22Rv1 (cell line): ENCODE results near the gene ECEL1.

Source experiments
- ZFX ChIP-seq: fragments of 450-650 bp; IDR thresholded peaks from 2 replicates; pipeline ENCODE4 v1.6.1; 2017; ENCODE audit warnings: antibody characterized with exemption, borderline replicate concordance
- TF ChIP-seq, protein P1 (sequence below): fragments of 450-650 bp; IDR thresholded peaks from 2 replicates; pipeline ENCODE4 v1.5.1; 2017; ENCODE audit warnings: mild to moderate bottlenecking

DNA sequence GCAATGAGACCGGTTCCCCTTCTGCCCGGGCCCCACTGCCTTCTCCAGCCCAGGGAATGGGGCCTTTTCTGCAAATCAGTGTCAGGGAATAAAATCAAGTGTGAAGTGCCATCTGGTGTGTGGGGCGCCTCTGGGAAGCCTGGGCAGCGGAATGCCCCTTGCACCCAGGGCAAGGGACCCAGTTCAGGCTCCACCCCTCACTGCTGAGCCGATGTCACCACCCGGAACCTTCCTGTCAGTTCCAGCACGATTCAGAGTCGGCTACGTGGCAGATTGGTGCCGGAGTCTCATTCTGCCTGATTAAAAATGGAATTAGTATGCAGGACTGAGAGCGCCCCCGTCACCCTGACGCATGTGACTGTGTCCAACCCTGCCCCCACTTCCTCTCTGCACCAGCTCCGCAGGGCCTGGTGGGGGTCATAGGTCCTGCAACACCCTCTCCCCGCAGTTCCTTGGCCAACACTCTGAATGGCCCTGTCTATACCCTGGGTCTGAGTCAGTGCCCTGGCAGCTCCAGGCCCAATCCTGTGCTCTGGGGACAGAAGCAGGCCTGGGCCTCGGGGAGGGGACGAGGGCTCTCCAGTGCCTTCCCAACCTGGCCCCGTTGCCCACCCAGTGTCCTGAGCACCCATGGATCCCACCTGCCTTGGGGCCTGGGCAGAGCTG lies 39.9 kb downstream of the ECEL1 start:
- TF ChIP-seq, protein P1, sequence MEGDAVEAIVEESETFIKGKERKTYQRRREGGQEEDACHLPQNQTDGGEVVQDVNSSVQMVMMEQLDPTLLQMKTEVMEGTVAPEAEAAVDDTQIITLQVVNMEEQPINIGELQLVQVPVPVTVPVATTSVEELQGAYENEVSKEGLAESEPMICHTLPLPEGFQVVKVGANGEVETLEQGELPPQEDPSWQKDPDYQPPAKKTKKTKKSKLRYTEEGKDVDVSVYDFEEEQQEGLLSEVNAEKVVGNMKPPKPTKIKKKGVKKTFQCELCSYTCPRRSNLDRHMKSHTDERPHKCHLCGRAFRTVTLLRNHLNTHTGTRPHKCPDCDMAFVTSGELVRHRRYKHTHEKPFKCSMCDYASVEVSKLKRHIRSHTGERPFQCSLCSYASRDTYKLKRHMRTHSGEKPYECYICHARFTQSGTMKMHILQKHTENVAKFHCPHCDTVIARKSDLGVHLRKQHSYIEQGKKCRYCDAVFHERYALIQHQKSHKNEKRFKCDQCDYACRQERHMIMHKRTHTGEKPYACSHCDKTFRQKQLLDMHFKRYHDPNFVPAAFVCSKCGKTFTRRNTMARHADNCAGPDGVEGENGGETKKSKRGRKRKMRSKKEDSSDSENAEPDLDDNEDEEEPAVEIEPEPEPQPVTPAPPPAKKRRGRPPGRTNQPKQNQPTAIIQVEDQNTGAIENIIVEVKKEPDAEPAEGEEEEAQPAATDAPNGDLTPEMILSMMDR: no peak
- no peak for TF ChIP-seq ZFX
